Panc1 (cell line): Measurements from ENCODE around the gene DHRS13.

Experiments used
- CTCF ChIP-seq: fragments of 450-650 bp; IDR thresholded peaks from 2 replicates; pipeline ENCODE4 v1.5.1; 2017; ENCODE audit warnings: mild to moderate bottlenecking
- POLR2AphosphoS5 ChIP-seq: IDR thresholded peaks from 2 replicates; pipeline ENCODE4 v1.6.1; 2012; ENCODE audit warnings: mild to moderate bottlenecking, low read depth, low read length, moderate library complexity
- SIN3A ChIP-seq: IDR thresholded peaks from 2 replicates; pipeline ENCODE4 v1.6.1; 2012; ENCODE audit warnings: low read depth, mild to moderate bottlenecking, low read length, moderate library complexity, borderline replicate concordance; ENCODE audit not compliant: insufficient read depth
- TCF7L2 ChIP-seq: IDR thresholded peaks from 2 replicates; pipeline ENCODE4 v1.6.1; 2011; ENCODE audit warnings: mild to moderate bottlenecking, low read depth, low read length, inconsistent platforms

- peak; percentile 100 for TF ChIP-seq CTCF
- TF ChIP-seq TCF7L2, result peak; percentile 73
- TF ChIP-seq POLR2AphosphoS5, result peak; percentile 73
- TF ChIP-seq SIN3A, result peak; percentile 99; the same call in 1 of the 2 replicates
Measured at GRCh38 chr17:28902819-28903545, at the start of gene DHRS13.
